HEK293 (cell line): ENCODE results near the gene NEUROD4.

Source experiments
- CTCF ChIA-PET: fragments of 350-600 bp; formaldehyde crosslinking; extraction: SDS; loops from one replicate; lab custom pipeline; 2021; ENCODE audit warnings: antibody characterized with exemption; lab: Yijun Ruan, JAX
- POLR2A ChIA-PET: fragments of 300-600 bp; formaldehyde crosslinking; extraction: SDS; loops from one replicate; lab custom pipeline; 2020; ENCODE audit warnings: antibody characterized with exemption, inconsistent platforms; lab: Yijun Ruan, JAX
- H3K27ac ChIP-seq: fragments of 200-500 bp; sonication (Bioruptor generic); 2 replicates; pipeline ENCODE4 v1.5.1; 2014; ENCODE audit warnings: low read depth, low read length, control low read depth, inconsistent platforms; ENCODE audit errors: extremely low read depth
- H3K36me3 ChIP-seq, 2 experiments: fragments of 200-500 bp in 1 of 2; sonication (Bioruptor generic) in 1 of 2; 1 replicate in 1 of 2; 2 replicates in 1 of 2; pipeline ENCODE4 v1.5.1; 2014 to 2017; ENCODE audit warnings: inconsistent platforms in 2 of 2, low read length in 2 of 2; ENCODE audit not compliant: control insufficient read depth in 2 of 2, insufficient read depth in 1 of 2
- H3K4me1 ChIP-seq: fragments of 200-500 bp; sonication (Bioruptor generic); 2 replicates; pipeline ENCODE4 v1.5.1; 2014; ENCODE audit warnings: mild to moderate bottlenecking, low read length, inconsistent platforms; ENCODE audit not compliant: control insufficient read depth, insufficient read depth
- H3K4me3 ChIP-seq: 2 replicates; pipeline ENCODE4 v1.5.1; 2011; ENCODE audit warnings: low read depth, mild to moderate bottlenecking, control low read depth, low read length, moderate library complexity
- H3K9me3 ChIP-seq: fragments of 200-500 bp; sonication (Bioruptor generic); 2 replicates; pipeline ENCODE4 v1.5.1; 2014; ENCODE audit warnings: low read depth, low read length, inconsistent platforms; ENCODE audit not compliant: control insufficient read depth, insufficient read depth
- EGR2 ChIP-seq: fragments of 450-650 bp; formaldehyde crosslinking; IDR thresholded peaks from 2 replicates; pipeline ENCODE4 v1.5.1; 2016; ENCODE audit warnings: low read depth, missing biosample characterization, missing genetic modification characterization
- GLI2 ChIP-seq: fragments of 450-650 bp; formaldehyde crosslinking; IDR thresholded peaks from 2 replicates; pipeline ENCODE4; 2017; ENCODE audit warnings: missing biosample characterization, missing genetic modification characterization, low read depth, borderline replicate concordance
- GLIS1 ChIP-seq: fragments of 450-650 bp; formaldehyde crosslinking; IDR thresholded peaks from 2 replicates; pipeline ENCODE4 v1.5.1; 2016; ENCODE audit warnings: missing biosample characterization, missing genetic modification characterization
- GLIS2 ChIP-seq: fragments of 450-650 bp; formaldehyde crosslinking; IDR thresholded peaks from 2 replicates; pipeline ENCODE4 v1.5.1; 2016; ENCODE audit warnings: missing biosample characterization, missing genetic modification characterization
- HOXA7 ChIP-seq: sonication (generic); formaldehyde crosslinking; IDR thresholded peaks from 2 replicates; pipeline ENCODE4 v1.8.1; 2022; ENCODE audit warnings: missing genetic modification reagents, borderline replicate concordance
- MYNN ChIP-seq: fragments of 450-650 bp; formaldehyde crosslinking; IDR thresholded peaks from 2 replicates; pipeline ENCODE4 v1.5.1; 2016; ENCODE audit warnings: missing biosample characterization, missing genetic modification characterization, borderline replicate concordance
- PRDM1 ChIP-seq: fragments of 450-650 bp; formaldehyde crosslinking; IDR thresholded peaks from 2 replicates; pipeline ENCODE4; 2016; ENCODE audit warnings: missing biosample characterization, missing genetic modification characterization
- ZFP69B ChIP-seq: fragments of 450-650 bp; formaldehyde crosslinking; IDR thresholded peaks from 2 replicates; pipeline ENCODE4 v1.5.1; 2016; ENCODE audit warnings: missing biosample characterization, missing genetic modification characterization
- ZNF114 ChIP-seq: fragments of 450-650 bp; formaldehyde crosslinking; IDR thresholded peaks from 2 replicates; pipeline ENCODE4 v1.5.0; 2017; ENCODE audit warnings: missing biosample characterization, missing genetic modification characterization
- ZNF146 ChIP-seq: fragments of 450-650 bp; formaldehyde crosslinking; IDR thresholded peaks from 2 replicates; pipeline ENCODE4 v1.5.1; 2016; ENCODE audit warnings: missing biosample characterization, missing genetic modification characterization
- ZNF16 ChIP-seq: fragments of 450-650 bp; formaldehyde crosslinking; IDR thresholded peaks from 2 replicates; pipeline ENCODE4 v1.5.1; 2016; ENCODE audit warnings: low read depth, missing biosample characterization, missing genetic modification characterization
- ZNF335 ChIP-seq: fragments of 450-650 bp; formaldehyde crosslinking; conservative IDR thresholded peaks from 2 replicates; pipeline ENCODE4 v1.5.1; 2016; ENCODE audit warnings: missing biosample characterization, missing genetic modification characterization
- ZNF510 ChIP-seq: fragments of 450-650 bp; formaldehyde crosslinking; IDR thresholded peaks from 2 replicates; pipeline ENCODE4 v1.5.1; 2018; ENCODE audit warnings: mild to moderate bottlenecking, missing genetic modification characterization, missing biosample characterization; ENCODE audit not compliant: insufficient replicate concordance
- ZNF654 ChIP-seq: fragments of 450-650 bp; formaldehyde crosslinking; IDR thresholded peaks from 2 replicates; pipeline ENCODE4 v1.5.1; 2016; ENCODE audit warnings: low read depth, missing biosample characterization, missing genetic modification characterization
- ZNF658 ChIP-seq: fragments of 450-650 bp; formaldehyde crosslinking; IDR thresholded peaks from 2 replicates; pipeline ENCODE4; 2016; ENCODE audit warnings: missing biosample characterization, missing genetic modification characterization
- ZNF660 ChIP-seq: fragments of 450-650 bp; IDR thresholded peaks from 2 replicates; pipeline ENCODE4 v1.5.1; 2018; ENCODE audit warnings: missing biosample characterization, mild to moderate bottlenecking, missing genetic modification characterization
- TF ChIP-seq, protein P1 (sequence below): fragments of 450-650 bp; formaldehyde crosslinking; IDR thresholded peaks from 2 replicates; pipeline ENCODE4 v1.5.1; 2016; ENCODE audit warnings: missing biosample characterization, missing genetic modification characterization
- TF ChIP-seq, protein P2 (sequence below): fragments of 450-650 bp; formaldehyde crosslinking; IDR thresholded peaks from 2 replicates; pipeline ENCODE4 v1.5.1; 2016; ENCODE audit warnings: missing biosample characterization, missing genetic modification characterization

Gene NEUROD4

DNA sequence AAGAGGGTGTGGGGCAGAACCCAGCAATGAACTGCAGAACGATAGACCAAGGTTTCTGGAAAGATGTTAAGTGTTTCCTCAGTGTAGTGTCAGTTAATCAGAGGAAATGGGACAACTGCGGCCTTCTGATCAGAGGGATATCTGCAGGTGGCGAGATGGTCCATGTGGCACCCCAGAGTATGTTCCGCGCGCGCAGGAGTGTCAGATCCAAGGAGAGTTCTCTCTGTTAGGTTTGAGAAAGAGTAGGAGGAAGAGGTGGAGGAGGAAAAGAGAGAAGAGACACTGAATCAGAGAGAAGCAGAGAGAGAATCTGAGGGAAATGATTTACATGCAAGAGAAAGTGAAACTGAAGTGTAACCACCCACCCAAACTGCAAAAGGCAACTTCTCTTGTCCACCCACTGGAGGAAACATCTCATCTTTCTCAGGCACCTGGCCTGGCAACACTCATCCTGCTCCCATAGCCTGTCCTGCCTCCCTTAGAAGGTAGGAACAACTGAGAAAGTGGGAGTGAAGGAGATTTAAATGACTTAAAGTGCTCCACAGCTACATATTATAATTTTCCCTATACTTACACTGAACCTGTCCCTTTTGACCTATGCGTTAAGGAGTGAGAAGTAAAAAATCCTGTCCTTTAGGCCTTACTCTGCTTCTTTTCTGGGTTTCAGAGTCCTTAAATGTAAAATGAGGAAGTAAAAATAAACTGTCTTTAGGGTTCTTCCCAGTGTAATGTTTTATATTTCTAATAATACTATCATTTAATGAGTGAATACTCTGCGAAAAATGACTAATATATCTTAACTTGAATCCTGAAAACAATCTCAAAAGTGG lies 28.4 kb upstream of the NEUROD4 start:
- H3K36me3 ChIP-seq: no peaks in the 10 kb centered on the region
- H3K9me3 ChIP-seq: no peaks in the 10 kb centered on the region
- POLR2A ChIA-PET: no interaction called here
- no peak overlapping the region for H3K27ac ChIP-seq
- no peaks in the 10 kb centered on the region for H3K4me1 ChIP-seq
- TF ChIP-seq EGR2 (tag by site-specific recombination) (peak; percentile 51; the same call in 1 of the 2 replicates), PRDM1 (tag by site-specific recombination) (0 out of 2 replicates have a peak, but pooled peaks have one; percentile 23)
- TF ChIP-seq, protein P1, sequence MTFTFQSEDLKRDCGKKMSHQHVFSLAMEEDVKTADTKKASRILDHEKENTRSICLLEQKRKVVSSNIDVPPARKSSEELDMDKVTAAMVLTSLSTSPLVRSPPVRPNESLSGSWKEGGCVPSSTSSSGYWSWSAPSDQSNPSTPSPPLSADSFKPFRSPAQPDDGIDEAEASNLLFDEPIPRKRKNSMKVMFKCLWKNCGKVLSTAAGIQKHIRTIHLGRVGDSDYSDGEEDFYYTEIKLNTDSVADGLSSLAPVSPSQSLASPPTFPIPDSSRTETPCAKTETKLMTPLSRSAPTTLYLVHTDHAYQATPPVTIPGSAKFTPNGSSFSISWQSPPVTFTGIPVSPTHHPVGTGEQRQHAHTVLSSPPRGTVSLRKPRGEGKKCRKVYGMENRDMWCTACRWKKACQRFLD (tag by site-specific recombination): no peak
- TF ChIP-seq, all 188 proteins: peak for 2
- H3K4me3 ChIP-seq: no peak overlapping the region
- CTCF ChIA-PET: interaction anchor here (1.1 to 7.6 kb wide), 5 partner anchors 35 to 242 kb away, joined by 3 to 271 read pairs (median 7); no protein-coding TSS in a partner anchor

DNA sequence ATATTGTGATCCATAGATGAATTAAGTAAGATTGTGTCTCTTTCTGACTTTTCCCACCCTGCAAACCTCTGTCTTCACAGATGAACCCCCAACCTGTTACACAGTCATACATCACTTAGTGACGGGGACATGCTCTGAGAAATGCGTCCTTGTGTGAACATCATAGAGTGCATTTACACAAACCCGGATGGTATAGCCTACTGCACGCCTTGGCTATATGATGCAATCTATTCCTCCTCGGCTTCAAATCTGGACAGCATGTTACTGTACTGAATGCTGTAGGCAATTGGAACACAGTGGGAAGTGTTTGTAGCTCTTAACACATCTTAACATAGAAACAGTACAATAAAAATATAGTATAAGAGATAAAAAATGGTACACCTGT lies 27.8 kb upstream of the NEUROD4 start:
- Histone ChIP-seq H3K4me3 (no peak overlapping the region), H3K27ac (no peak overlapping the region), H3K4me1 (no peaks in the 10 kb centered on the region), H3K9me3 (no peaks in the 10 kb centered on the region), H3K36me3 (no peaks in the 10 kb centered on the region)
- TF ChIP-seq ZFP69B (tag by site-specific recombination): no peak
- no peak for TF ChIP-seq HOXA7 (CRISPR knock-in tag)
- TF ChIP-seq GLIS2 (tag by site-specific recombination): no peak
- TF ChIP-seq ZNF654: no peak
- TF ChIP-seq ZNF335 (tag by site-specific recombination): no peak
- TF ChIP-seq ZNF146 (tag by site-specific recombination): no peak
- no peak for TF ChIP-seq MYNN
- no peak for TF ChIP-seq GLI2 (tag by site-specific recombination)
- no peak for TF ChIP-seq ZNF114 (tag by site-specific recombination)
- TF ChIP-seq GLIS1 (tag by site-specific recombination): no peak
- ChIA-PET POLR2A (no interaction called here), CTCF (interaction anchor here (0.6 to 7.6 kb wide), 23 partner anchors 9 to 290 kb away, joined by 3 to 271 read pairs (median 7); partner anchors contain the start of gene NEUROD4)

DNA sequence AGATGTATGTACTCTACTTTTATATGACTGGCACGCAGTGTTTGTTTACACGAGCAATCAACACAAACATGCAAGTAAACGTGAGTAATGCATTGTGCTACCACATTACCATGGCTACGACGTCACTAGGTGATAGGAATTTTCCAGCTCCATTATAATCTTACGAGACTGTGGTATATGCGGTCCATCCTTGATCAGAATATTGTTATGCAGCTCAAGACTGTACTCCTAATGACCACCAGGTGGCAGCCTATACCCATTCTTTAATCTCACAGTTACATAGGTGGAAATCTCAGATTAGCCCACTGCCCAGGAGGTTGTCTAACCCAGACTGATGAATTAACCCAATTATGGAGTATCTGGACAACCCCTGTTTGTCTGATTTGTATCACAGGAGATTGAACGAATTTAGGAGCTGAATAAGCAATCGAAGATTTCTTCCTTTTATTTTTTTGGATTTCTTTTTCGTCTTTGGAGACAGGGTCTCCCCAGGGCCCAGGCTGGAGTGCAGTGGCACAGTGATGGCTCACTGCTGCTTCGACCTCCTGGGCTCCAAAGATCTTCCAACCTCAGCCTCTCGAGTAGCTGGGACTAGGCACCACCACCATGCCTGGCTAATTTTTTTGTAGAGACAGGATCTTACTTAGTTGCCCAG lies 26.5 kb upstream of the NEUROD4 start:
- CTCF ChIA-PET: interaction anchor here (0.6 to 7.6 kb wide), 54 partner anchors 10 to 1033 kb away, joined by 3 to 271 read pairs (median 4); partner anchors contain the start of gene NEUROD4
- TF ChIP-seq ZNF660 (0 out of 2 replicates have a peak, but pooled peaks have one; percentile 21), GLIS2 (tag by site-specific recombination) (no peak), ZNF654 (peak; percentile 86), ZNF658 (tag by site-specific recombination) (no peak), ZNF16 (tag by site-specific recombination) (no peak), ZNF510 (no peak)
- TF ChIP-seq, protein P2, sequence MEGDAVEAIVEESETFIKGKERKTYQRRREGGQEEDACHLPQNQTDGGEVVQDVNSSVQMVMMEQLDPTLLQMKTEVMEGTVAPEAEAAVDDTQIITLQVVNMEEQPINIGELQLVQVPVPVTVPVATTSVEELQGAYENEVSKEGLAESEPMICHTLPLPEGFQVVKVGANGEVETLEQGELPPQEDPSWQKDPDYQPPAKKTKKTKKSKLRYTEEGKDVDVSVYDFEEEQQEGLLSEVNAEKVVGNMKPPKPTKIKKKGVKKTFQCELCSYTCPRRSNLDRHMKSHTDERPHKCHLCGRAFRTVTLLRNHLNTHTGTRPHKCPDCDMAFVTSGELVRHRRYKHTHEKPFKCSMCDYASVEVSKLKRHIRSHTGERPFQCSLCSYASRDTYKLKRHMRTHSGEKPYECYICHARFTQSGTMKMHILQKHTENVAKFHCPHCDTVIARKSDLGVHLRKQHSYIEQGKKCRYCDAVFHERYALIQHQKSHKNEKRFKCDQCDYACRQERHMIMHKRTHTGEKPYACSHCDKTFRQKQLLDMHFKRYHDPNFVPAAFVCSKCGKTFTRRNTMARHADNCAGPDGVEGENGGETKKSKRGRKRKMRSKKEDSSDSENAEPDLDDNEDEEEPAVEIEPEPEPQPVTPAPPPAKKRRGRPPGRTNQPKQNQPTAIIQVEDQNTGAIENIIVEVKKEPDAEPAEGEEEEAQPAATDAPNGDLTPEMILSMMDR (tag by site-specific recombination): peak; percentile 60
- Histone ChIP-seq H3K4me3 (no peak overlapping the region), H3K4me1 (no peaks in the 10 kb centered on the region), H3K36me3 (no peaks in the 10 kb centered on the region), H3K27ac (no peak overlapping the region), H3K9me3 (no peaks in the 10 kb centered on the region)
- POLR2A ChIA-PET: interaction anchor here (1.0 kb wide), 1 partner anchor 79 kb away, joined by 3 read pairs; no protein-coding TSS in a partner anchor
